22Rv1 (cell line): ENCODE results near the gene ACYP2.
"Not testable (repeated sequence)": the region's sequence is repeated elsewhere in the genome, so short reads cannot be mapped to it uniquely, and the experiment has no call there.

Experiments
- CTCF ChIP-seq: fragments of 450-650 bp; IDR thresholded peaks from 2 replicates; pipeline ENCODE4 v1.5.1; 2017; ENCODE audit warnings: mild to moderate bottlenecking
- ZFX ChIP-seq: fragments of 450-650 bp; IDR thresholded peaks from 2 replicates; pipeline ENCODE4 v1.6.1; 2017; ENCODE audit warnings: antibody characterized with exemption, borderline replicate concordance

GRCh38 chr2:54072483-54072882, 42.9 kb upstream of the ACYP2 start:
- not testable (repeated sequence) for TF ChIP-seq CTCF, ZFX
